Activated CD4-positive, alpha-beta T cell treated with anti-CD3 and anti-CD28 coated beads, Interleukin-2, Interleukin-6, amounts not matched to agents 100 ng/mL and 50 ng/mL, durations not matched to agents 16 hours and 8 hours (primary cell): ENCODE measurements around the gene CLRN3.

Source experiments
- DNase-seq: peaks from one replicate; pipeline ENCODE4 v3.0.0-alpha.2; 2020

Gene CLRN3

GRCh38 chr10:127872871-127873600 lies 19.7 kb downstream of the CLRN3 start:
- DNase-seq, result no peak

- DNase-seq, result no peak
These were observed 20.6 kb downstream of the CLRN3 start for GRCh38 chr10:127872011-127872761.

- no peak for DNase-seq
These were observed 21.1 kb downstream of the CLRN3 start for GRCh38 chr10:127871631-127872010.

- no peak for DNase-seq
These were observed 23.4 kb downstream of the CLRN3 start for GRCh38 chr10:127869329-127869728.

GRCh38 chr10:127867805-127868204 lies 24.9 kb downstream of the CLRN3 start:
- no peak for DNase-seq

- DNase-seq, result no peak
These were observed 26.3 kb downstream of the CLRN3 start for GRCh38 chr10:127866276-127867013.

- no peak for DNase-seq
These were observed 29.4 kb downstream of the CLRN3 start for GRCh38 chr10:127863231-127863825.

- DNase-seq, result no peak
These were observed 32.1 kb downstream of the CLRN3 start for GRCh38 chr10:127860592-127860991.

GRCh38 chr10:127855976-127856375 lies 36.8 kb downstream of the CLRN3 start:
- DNase-seq, result no peak

GRCh38 chr10:127855591-127855881 lies 37.2 kb downstream of the CLRN3 start:
- no peak for DNase-seq

- DNase-seq, result no peak
These were observed 37.8 kb downstream of the CLRN3 start for GRCh38 chr10:127854769-127855590.

- DNase-seq, result peak; percentile 79
These were observed 38.6 kb downstream of the CLRN3 start for GRCh38 chr10:127853868-127854768.

- no peak for DNase-seq
These were observed 40.3 kb downstream of the CLRN3 start for GRCh38 chr10:127852456-127852855.

GRCh38 chr10:127851661-127852194 lies 41.0 kb downstream of the CLRN3 start:
- DNase-seq, result no peak

GRCh38 chr10:127850944-127851343 lies 41.8 kb downstream of the CLRN3 start:
- no peak for DNase-seq

GRCh38 chr10:127849921-127850320 lies 42.8 kb downstream of the CLRN3 start:
- DNase-seq, result no peak

GRCh38 chr10:127849224-127849623 lies 43.5 kb downstream of the CLRN3 start:
- DNase-seq, result no peak

- no peak for DNase-seq
These were observed 44.5 kb downstream of the CLRN3 start for GRCh38 chr10:127848226-127848625.

GRCh38 chr10:127845756-127846155 lies 47.0 kb downstream of the CLRN3 start:
- DNase-seq, result no peak

- no peak for DNase-seq
These were observed 51.9 kb downstream of the CLRN3 start for GRCh38 chr10:127840884-127841283.

GRCh38 chr10:127836966-127837365 lies 55.8 kb downstream of the CLRN3 start:
- no peak for DNase-seq
